GM23338 (cell line): ENCODE measurements around the gene SPAG7. TPM values are rescaled to one million over a fixed set of nuclear protein-coding genes. Genes with fewer than 3 reads are reported as not detected.

Experiments
- ATAC-seq: fragments of 200-7000 bp; cut with Tn5 transposase; 3 replicates; pipeline ENCODE4 v1.9.1; 2020
- DNase-seq: peaks from one replicate; pipeline ENCODE4 v3.0.0-alpha.2; 2015; ENCODE audit warnings: low spot score
- H2AFZ ChIP-seq: fragments of 200-600 bp; sonication (generic); 2 replicates; pipeline ENCODE4 v1.8.0; 2016; ENCODE audit warnings: antibody characterized with exemption, mild to moderate bottlenecking, moderate library complexity
- H3F3A ChIP-seq: fragments of 200-600 bp; sonication (generic); replicated peaks from 2 replicates; pipeline ENCODE4 v1.8.0; 2017; ENCODE audit warnings: antibody characterized with exemption, mixed run types, low read depth
- H3K27ac ChIP-seq: fragments of 200-600 bp; sonication (generic); 2 replicates; pipeline ENCODE4 v1.6.1; 2016; ENCODE audit warnings: low read depth
- H3K27me3 ChIP-seq: fragments of 200-600 bp; sonication (generic); 2 replicates; pipeline ENCODE4 v1.8.0; 2016; ENCODE audit warnings: mild to moderate bottlenecking, mixed run types, moderate library complexity; ENCODE audit not compliant: insufficient read depth
- H3K36me3 ChIP-seq: fragments of 200-600 bp; sonication (generic); 2 replicates; pipeline ENCODE4 v1.8.0; 2016; ENCODE audit warnings: mild to moderate bottlenecking; ENCODE audit not compliant: insufficient read depth
- H3K4me1 ChIP-seq: fragments of 200-600 bp; sonication (generic); 2 replicates; pipeline ENCODE4 v1.8.0; 2016; ENCODE audit warnings: mild to moderate bottlenecking, moderate library complexity; ENCODE audit not compliant: insufficient read depth
- H3K4me2 ChIP-seq: fragments of 200-600 bp; sonication (generic); 2 replicates; pipeline ENCODE4 v1.7.1; 2017; ENCODE audit warnings: mixed run types
- H3K4me3 ChIP-seq: fragments of 200-600 bp; sonication (generic); 2 replicates; pipeline ENCODE4 v1.6.1; 2016; ENCODE audit warnings: mixed run types
- H3K79me2 ChIP-seq: fragments of 200-600 bp; sonication (generic); replicated peaks from 2 replicates; pipeline ENCODE4 v1.8.0; 2017; ENCODE audit warnings: mild to moderate bottlenecking; ENCODE audit not compliant: insufficient read depth
- H3K9me2 ChIP-seq: fragments of 200-600 bp; sonication (generic); 2 replicates; pipeline ENCODE4 v1.8.0; 2017; ENCODE audit not compliant: insufficient read depth
- H4K20me1 ChIP-seq: fragments of 200-600 bp; sonication (generic); replicated peaks from 2 replicates; pipeline ENCODE4 v1.8.0; 2017; ENCODE audit warnings: mild to moderate bottlenecking; ENCODE audit not compliant: insufficient read depth
- H3K27ac Mint-ChIP-seq: 2 replicates; pipeline ENCODE4 v1.8.0; 2020; ENCODE audit warnings: inconsistent platforms, mild to moderate bottlenecking, moderate library complexity, mixed read lengths
- H3K27me3 Mint-ChIP-seq: 3 replicates; pipeline ENCODE4 v1.8.0; 2022; ENCODE audit warnings: low read depth, mild to moderate bottlenecking, moderate library complexity, mixed read lengths, inconsistent platforms; ENCODE audit not compliant: insufficient read depth, poor library complexity
- H3K36me3 Mint-ChIP-seq: 3 replicates; pipeline ENCODE4 v1.8.0; 2021; ENCODE audit warnings: low read depth, mild to moderate bottlenecking, inconsistent platforms, moderate library complexity, mixed read lengths
- H3K4me1 Mint-ChIP-seq: 3 replicates; pipeline ENCODE4 v1.8.0; 2020; ENCODE audit warnings: mild to moderate bottlenecking, inconsistent platforms, mixed read lengths
- H3K4me3 Mint-ChIP-seq: 3 replicates; pipeline ENCODE4 v1.8.0; 2021; ENCODE audit warnings: moderate library complexity, mild to moderate bottlenecking, inconsistent platforms, mixed read lengths
- H3K9me3 Mint-ChIP-seq: 3 replicates; pipeline ENCODE4 v1.8.0; 2020; ENCODE audit warnings: moderate library complexity, mild to moderate bottlenecking, inconsistent platforms, mixed read lengths
- ETS1 ChIP-seq: IDR thresholded peaks from 2 replicates; pipeline ENCODE4 v1.6.1; 2016; ENCODE audit warnings: antibody characterized with exemption
- EZH2phosphoT487 ChIP-seq: fragments of 200-600 bp; sonication (generic); IDR thresholded peaks from one replicate; pipeline ENCODE4 v1.8.1; 2018; ENCODE audit warnings: antibody characterized with exemption; ENCODE audit not compliant: unreplicated experiment
- JUNB ChIP-seq: IDR thresholded peaks from one replicate; pipeline ENCODE4 v1.6.1; 2016; ENCODE audit warnings: antibody characterized with exemption; ENCODE audit not compliant: unreplicated experiment
- NANOG ChIP-seq: IDR thresholded peaks from 2 replicates; pipeline ENCODE4 v1.6.1; 2016; ENCODE audit warnings: antibody characterized with exemption, borderline replicate concordance
- ZNF114 ChIP-seq: fragments of 250-450 bp; sonication (Bioruptor Pico); IDR thresholded peaks from 2 replicates; pipeline ENCODE4 v1.5.0; 2020; ENCODE audit warnings: mild to moderate bottlenecking, moderate library complexity
- ZNF462 ChIP-seq: fragments of 250-450 bp; sonication (Bioruptor Pico); IDR thresholded peaks from 2 replicates; pipeline ENCODE4 v1.5.0; 2020; ENCODE audit warnings: mild to moderate bottlenecking, moderate library complexity
- polyA plus RNA-seq: library from polyadenylated mRNA; unstranded; fragments of >200 nt; fragmentation: Nextera tagmentation; extraction: Ambion mirVana; gene quantifications from 2 replicates; pipeline ENCODE4 v1.2.1, GENCODE V29; 2016
- total RNA-seq: library from RNA; depleted of rRNA; stranded (reverse); fragments of >200 nt; shearing (Covaris generic); gene quantifications from 2 replicates; pipeline ENCODE4 v1.2.3, GENCODE V29; 2014

The SPAG7 gene
- total and polyA plus RNA-seq, 2 experiments from 2014 or later, result 77.9 to 226 TPM

- peaks cover 53% of the 10 kb centered on the region for H3K27me3 Mint-ChIP-seq
- peaks cover 38% of the 10 kb centered on the region for H3K36me3 Mint-ChIP-seq
- H3K27ac Mint-ChIP-seq, result no peak overlapping the region
Observed at GRCh38 chr17:4974115-4974670, 6.6 kb upstream of the SPAG7 start.

More at GRCh38 chr17:4974115-4974670, 6.6 kb upstream of the SPAG7 start:
- H2AFZ ChIP-seq, result no peak overlapping the region
- peaks cover 6% of the 10 kb centered on the region for H3K79me2 ChIP-seq
- H3K4me1 ChIP-seq, result peaks cover 13% of the 10 kb centered on the region
- no peaks in the 10 kb centered on the region for H3K36me3 ChIP-seq
- no peaks in the 10 kb centered on the region for H3K9me2 ChIP-seq
- TF ChIP-seq EZH2phosphoT487 (no peak), ZNF114 (CRISPR knock-in tag) (no peak), ZNF462 (CRISPR knock-in tag) (no peak), JUNB (no peak), NANOG (no peak), ETS1 (no peak)
- H3K27ac ChIP-seq, result no peak overlapping the region
- Mint-ChIP-seq H3K4me1 (peaks cover 22% of the 10 kb centered on the region), H3K9me3 (no peaks in the 10 kb centered on the region), H3K4me3 (no peak overlapping the region; the same call in 2 of the 3 replicates)
- peaks cover 62% of the 10 kb centered on the region for H3K27me3 ChIP-seq
- H3F3A ChIP-seq, result peaks cover 6% of the 10 kb centered on the region; the same call in 1 of the 2 replicates
- 0 out of 2 replicates have a peak, but pooled peaks cover 9% of the 10 kb centered on the region for H4K20me1 ChIP-seq
- no peak overlapping the region for H3K4me2 ChIP-seq
- no peak overlapping the region for H3K4me3 ChIP-seq
- ATAC-seq (no peak), DNase-seq (no peak)
